AG04449 (cell line): ENCODE results near the gene GAS2L3.
"Not testable (repeated sequence)": the region's sequence is repeated elsewhere in the genome, so short reads cannot be mapped to it uniquely, and the experiment has no call there.

Experiments used
- CTCF ChIA-PET: fragments of 350-600 bp; formaldehyde crosslinking; extraction: SDS; loops from one replicate; lab custom pipeline; 2021; ENCODE audit warnings: antibody characterized with exemption; lab: Yijun Ruan, JAX
- POLR2A ChIA-PET: fragments of 400-600, 350-600 bp; formaldehyde crosslinking; extraction: SDS; loops from one replicate; lab custom pipeline; 2020; ENCODE audit warnings: antibody characterized with exemption, inconsistent platforms; lab: Yijun Ruan, JAX
- DNase-seq: peaks from one replicate; pipeline ENCODE4 v3.0.0-alpha.2; 2010; ENCODE audit warnings: low read depth, low spot score
- H3K4me3 ChIP-seq: 2 replicates; pipeline ENCODE4 v1.5.1; 2011; ENCODE audit warnings: low read depth, mild to moderate bottlenecking, control low read depth, low read length
- TF ChIP-seq, protein P1 (sequence below): IDR thresholded peaks from one replicate; pipeline ENCODE4 v1.5.1; 2011; ENCODE audit warnings: mild to moderate bottlenecking, moderate library complexity, low read length, control low read depth, inconsistent platforms; ENCODE audit not compliant: insufficient read depth; ENCODE audit errors: missing control alignments

GAS2L3 gene

DNA sequence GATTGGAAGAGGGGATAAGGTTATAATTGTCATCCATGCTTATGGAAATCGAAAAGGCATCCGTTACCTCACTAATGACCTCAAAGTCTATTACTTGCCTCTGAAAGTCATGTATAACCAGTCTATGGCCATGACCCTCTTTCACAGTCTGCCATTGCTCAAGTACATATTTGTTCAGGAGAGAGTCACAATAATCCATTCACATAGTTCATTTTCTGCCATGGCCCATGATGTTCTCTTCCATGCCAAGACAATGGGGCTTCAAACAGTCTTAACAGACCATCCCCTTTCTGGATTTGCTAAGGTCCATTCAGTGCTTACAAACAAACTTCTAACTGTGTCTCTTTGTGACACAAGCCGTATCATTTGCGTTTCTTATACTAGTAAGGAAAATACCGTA lies 5.4 kb downstream of the GAS2L3 start:
- no peak overlapping the region for H3K4me3 ChIP-seq
- POLR2A ChIA-PET = no interaction called here
- TF ChIP-seq, protein P1, sequence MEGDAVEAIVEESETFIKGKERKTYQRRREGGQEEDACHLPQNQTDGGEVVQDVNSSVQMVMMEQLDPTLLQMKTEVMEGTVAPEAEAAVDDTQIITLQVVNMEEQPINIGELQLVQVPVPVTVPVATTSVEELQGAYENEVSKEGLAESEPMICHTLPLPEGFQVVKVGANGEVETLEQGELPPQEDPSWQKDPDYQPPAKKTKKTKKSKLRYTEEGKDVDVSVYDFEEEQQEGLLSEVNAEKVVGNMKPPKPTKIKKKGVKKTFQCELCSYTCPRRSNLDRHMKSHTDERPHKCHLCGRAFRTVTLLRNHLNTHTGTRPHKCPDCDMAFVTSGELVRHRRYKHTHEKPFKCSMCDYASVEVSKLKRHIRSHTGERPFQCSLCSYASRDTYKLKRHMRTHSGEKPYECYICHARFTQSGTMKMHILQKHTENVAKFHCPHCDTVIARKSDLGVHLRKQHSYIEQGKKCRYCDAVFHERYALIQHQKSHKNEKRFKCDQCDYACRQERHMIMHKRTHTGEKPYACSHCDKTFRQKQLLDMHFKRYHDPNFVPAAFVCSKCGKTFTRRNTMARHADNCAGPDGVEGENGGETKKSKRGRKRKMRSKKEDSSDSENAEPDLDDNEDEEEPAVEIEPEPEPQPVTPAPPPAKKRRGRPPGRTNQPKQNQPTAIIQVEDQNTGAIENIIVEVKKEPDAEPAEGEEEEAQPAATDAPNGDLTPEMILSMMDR = no peak
- no peak for DNase-seq
- CTCF ChIA-PET = no interaction called here

DNA sequence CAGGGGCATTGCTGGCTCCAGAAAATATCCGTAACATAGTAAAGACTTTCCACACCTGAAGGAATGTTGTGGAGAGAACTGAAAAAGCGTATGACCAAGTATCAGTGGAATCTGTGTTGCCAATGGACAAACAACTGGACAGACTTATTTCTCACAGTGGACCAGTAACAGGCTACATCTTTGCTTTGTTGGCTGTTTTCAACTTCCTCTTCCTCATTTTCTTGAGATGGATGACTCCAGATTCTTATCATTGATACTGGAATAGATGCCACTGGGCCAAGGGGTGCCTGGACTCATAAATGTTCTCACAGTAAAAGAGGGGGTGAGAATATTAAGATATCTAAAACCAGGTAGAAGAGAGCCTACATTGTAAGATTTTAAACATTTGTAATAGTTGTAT lies 6.4 kb downstream of the GAS2L3 start:
- TF ChIP-seq, protein P1 = no peak
- H3K4me3 ChIP-seq = no peak overlapping the region
- POLR2A ChIA-PET = no interaction called here
- CTCF ChIA-PET = no interaction called here
- DNase-seq = no peak

DNA sequence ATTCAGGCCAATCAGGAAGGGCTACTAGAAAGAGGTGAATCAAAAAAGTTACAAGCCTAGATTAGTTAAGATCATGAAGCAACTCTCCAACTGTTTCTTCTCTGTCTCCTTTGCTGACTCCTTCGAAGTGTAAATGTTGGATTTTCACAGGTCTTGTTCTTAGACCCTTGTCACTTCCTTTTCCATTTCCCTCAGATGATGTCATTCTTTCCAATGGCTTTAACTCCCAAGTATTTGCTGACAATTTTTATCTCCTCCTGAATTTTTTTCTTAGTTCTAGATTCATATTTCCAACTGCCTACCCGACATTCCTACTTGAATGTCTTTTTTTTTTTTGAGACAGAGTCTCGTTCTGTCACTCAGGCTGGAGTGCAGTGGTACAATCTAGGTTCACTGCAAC lies 10.8 kb downstream of the GAS2L3 start:
- no peak overlapping the region for H3K4me3 ChIP-seq
- no peak for DNase-seq
- POLR2A ChIA-PET = interaction anchor here (0.7 kb wide), 1 partner anchor 11 kb away, joined by 3 read pairs; no protein-coding TSS in a partner anchor
- CTCF ChIA-PET = no interaction called here
- TF ChIP-seq, protein P1 = no peak

DNA sequence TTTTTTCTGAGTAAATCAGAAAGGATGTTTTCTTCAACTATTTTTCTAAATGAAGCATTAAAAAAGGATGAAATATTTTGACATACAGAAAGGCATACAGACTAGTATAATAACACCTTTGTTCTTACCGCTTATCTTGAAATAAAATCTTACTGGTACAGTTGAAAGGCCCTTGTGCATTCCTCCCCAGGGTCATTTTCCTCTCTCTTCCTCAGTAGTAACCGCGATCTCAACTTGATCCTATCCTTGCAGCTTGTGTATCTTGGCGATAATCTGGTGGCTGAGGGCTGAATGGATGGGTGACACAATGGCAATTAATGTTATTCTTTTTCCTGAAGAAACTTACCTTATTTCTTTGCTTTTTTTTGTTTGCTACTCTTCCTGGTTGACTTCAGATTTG lies 18.5 kb downstream of the GAS2L3 start:
- TF ChIP-seq, protein P1 = no peak
- H3K4me3 ChIP-seq = no peak overlapping the region
- ChIA-PET CTCF (no interaction called here), POLR2A (no interaction called here)
- no peak for DNase-seq

DNA sequence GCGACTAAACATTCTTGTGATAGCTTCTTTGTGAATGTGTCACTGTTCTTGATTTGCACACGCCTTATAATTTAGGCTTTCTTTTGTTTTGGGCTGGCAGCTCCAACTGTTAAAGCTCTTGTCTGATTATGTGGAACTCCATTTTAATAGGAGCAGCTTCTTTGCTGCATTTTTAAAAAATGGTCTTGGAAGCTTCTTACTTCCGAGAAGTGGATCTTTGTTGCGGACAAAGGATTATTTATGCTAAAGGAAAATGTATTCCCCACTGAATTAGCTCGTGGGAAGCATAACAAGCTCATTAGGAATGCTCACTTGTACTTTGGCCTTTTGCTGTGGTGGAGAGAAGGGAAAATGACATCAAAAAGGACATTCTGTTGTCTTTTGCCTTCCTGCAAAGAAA lies 20.0 kb downstream of the GAS2L3 start:
- H3K4me3 ChIP-seq = peak overlapping the region; percentile 20
- no peak for DNase-seq
- ChIA-PET CTCF (no interaction called here), POLR2A (no interaction called here)
- TF ChIP-seq, protein P1 = no peak

- CTCF ChIA-PET = no interaction called here
- DNase-seq = no peak
- POLR2A ChIA-PET = no interaction called here
These were observed 28.1 kb downstream of the GAS2L3 start for GRCh38 chr12:100601626-100602025.

DNA sequence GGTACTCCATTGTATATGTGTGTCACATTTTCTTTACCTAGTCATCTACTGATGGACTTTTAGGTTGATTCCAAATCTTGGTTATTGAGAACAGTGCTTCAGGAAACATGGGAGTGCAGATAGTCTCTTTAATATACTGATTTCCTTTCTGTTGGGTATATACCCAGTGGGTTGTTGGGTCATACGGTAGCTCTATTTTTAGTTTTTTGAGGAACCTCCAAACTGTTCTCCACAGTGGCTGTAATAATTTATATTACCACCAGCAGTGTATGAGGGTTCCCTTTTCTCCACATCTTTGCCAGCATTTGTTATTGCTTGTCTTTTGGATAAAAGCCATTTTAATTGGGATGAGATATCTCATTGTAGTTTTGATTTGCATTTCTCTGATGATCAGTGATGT lies 29.5 kb downstream of the GAS2L3 start:
- CTCF ChIA-PET = interaction anchor here (0.8 kb wide), 1 partner anchor 9 kb away, joined by 3 read pairs; no protein-coding TSS in a partner anchor
- POLR2A ChIA-PET, DNase-seq, H3K4me3 ChIP-seq: not testable (repeated sequence)

More at GRCh38 chr12:100601626-100602025, 28.1 kb downstream of the GAS2L3 start:
- no peak overlapping the region for H3K4me3 ChIP-seq
- TF ChIP-seq, protein P1 = no peak
